ENCODE results near the gene SLC25A30. TPM values are rescaled to one million over a fixed set of nuclear protein-coding genes. Genes with fewer than 3 reads are reported as not detected.

The SLC25A30 gene
- total RNA-seq, 1 donor from 2014 or later, result 5.7 TPM

- Mint-ChIP-seq H3K9me3 (ENCODE audit: low read depth) (no peaks in the 10 kb centered on the region), H3K27me3 (no peaks in the 10 kb centered on the region), H3K4me1 (ENCODE audit: low read depth) (peaks cover 3% of the 10 kb centered on the region), H3K27ac (no peak overlapping the region), H3K4me3 (ENCODE audit: low read depth) (no peak overlapping the region), H3K36me3 (ENCODE audit: insufficient read depth) (peaks cover 16% of the 10 kb centered on the region)
- no peak for DNase-seq (ENCODE audit: low spot score, unreplicated experiment)
- TF ChIP-seq, protein P1, sequence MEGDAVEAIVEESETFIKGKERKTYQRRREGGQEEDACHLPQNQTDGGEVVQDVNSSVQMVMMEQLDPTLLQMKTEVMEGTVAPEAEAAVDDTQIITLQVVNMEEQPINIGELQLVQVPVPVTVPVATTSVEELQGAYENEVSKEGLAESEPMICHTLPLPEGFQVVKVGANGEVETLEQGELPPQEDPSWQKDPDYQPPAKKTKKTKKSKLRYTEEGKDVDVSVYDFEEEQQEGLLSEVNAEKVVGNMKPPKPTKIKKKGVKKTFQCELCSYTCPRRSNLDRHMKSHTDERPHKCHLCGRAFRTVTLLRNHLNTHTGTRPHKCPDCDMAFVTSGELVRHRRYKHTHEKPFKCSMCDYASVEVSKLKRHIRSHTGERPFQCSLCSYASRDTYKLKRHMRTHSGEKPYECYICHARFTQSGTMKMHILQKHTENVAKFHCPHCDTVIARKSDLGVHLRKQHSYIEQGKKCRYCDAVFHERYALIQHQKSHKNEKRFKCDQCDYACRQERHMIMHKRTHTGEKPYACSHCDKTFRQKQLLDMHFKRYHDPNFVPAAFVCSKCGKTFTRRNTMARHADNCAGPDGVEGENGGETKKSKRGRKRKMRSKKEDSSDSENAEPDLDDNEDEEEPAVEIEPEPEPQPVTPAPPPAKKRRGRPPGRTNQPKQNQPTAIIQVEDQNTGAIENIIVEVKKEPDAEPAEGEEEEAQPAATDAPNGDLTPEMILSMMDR (IDR thresholded peaks at IDR 0.05; ENCODE audit: unreplicated experiment), result no peak
Measured at GRCh38 chr13:45401314-45401713, 16.9 kb downstream of the SLC25A30 start.

GRCh38 chr13:45398877-45399276 lies 19.3 kb downstream of the SLC25A30 start:
- no peaks in the 10 kb centered on the region for H3K9me3 Mint-ChIP-seq (ENCODE audit: low read depth)
- H3K4me3 Mint-ChIP-seq (ENCODE audit: low read depth), result no peak overlapping the region
- TF ChIP-seq, protein P1 (IDR thresholded peaks at IDR 0.05; ENCODE audit: unreplicated experiment), result no peak
- H3K4me1 Mint-ChIP-seq (ENCODE audit: low read depth), result peaks cover 9% of the 10 kb centered on the region
- no peak for DNase-seq (ENCODE audit: low spot score, unreplicated experiment)
- peaks cover 12% of the 10 kb centered on the region for H3K36me3 Mint-ChIP-seq (ENCODE audit: insufficient read depth)
- H3K27me3 Mint-ChIP-seq, result no peaks in the 10 kb centered on the region
- no peak overlapping the region for H3K27ac Mint-ChIP-seq

- Mint-ChIP-seq H3K27me3 (no peaks in the 10 kb centered on the region), H3K4me3 (ENCODE audit: low read depth) (no peak overlapping the region), H3K9me3 (ENCODE audit: low read depth) (no peaks in the 10 kb centered on the region), H3K36me3 (ENCODE audit: insufficient read depth) (peaks cover 7% of the 10 kb centered on the region), H3K4me1 (ENCODE audit: low read depth) (peaks cover 9% of the 10 kb centered on the region), H3K27ac (no peak overlapping the region)
- DNase-seq (ENCODE audit: low spot score, unreplicated experiment), result no peak
- TF ChIP-seq, protein P1 (IDR thresholded peaks at IDR 0.05; ENCODE audit: unreplicated experiment), result no peak
Measured at GRCh38 chr13:45396533-45397095, 21.6 kb downstream of the SLC25A30 start.

GRCh38 chr13:45393941-45394570 lies 24.1 kb downstream of the SLC25A30 start:
- TF ChIP-seq, protein P1 (IDR thresholded peaks at IDR 0.05; ENCODE audit: unreplicated experiment), result peak; percentile 78
- H3K4me1 Mint-ChIP-seq (ENCODE audit: low read depth), result peaks cover 9% of the 10 kb centered on the region
- H3K27me3 Mint-ChIP-seq, result no peaks in the 10 kb centered on the region
- H3K9me3 Mint-ChIP-seq (ENCODE audit: low read depth), result no peaks in the 10 kb centered on the region
- peak overlapping the region; percentile 86 for H3K27ac Mint-ChIP-seq
- H3K4me3 Mint-ChIP-seq (ENCODE audit: low read depth), result no peak overlapping the region
- H3K36me3 Mint-ChIP-seq (ENCODE audit: insufficient read depth), result peaks cover 8% of the 10 kb centered on the region
- peak; percentile 18 for DNase-seq (ENCODE audit: low spot score, unreplicated experiment)

- Mint-ChIP-seq H3K4me1 (ENCODE audit: low read depth) (peaks cover 9% of the 10 kb centered on the region), H3K27ac (no peak overlapping the region), H3K36me3 (ENCODE audit: insufficient read depth) (peaks cover 7% of the 10 kb centered on the region), H3K27me3 (no peaks in the 10 kb centered on the region), H3K9me3 (ENCODE audit: low read depth) (no peaks in the 10 kb centered on the region), H3K4me3 (ENCODE audit: low read depth) (no peak overlapping the region)
- no peak for DNase-seq (ENCODE audit: low spot score, unreplicated experiment)
- TF ChIP-seq, protein P1 (IDR thresholded peaks at IDR 0.05; ENCODE audit: unreplicated experiment), result no peak
Measured at GRCh38 chr13:45392811-45393210, 25.4 kb downstream of the SLC25A30 start.
